SK-N-SH treated with all-trans-retinoic acid at 6 μM for 48 hours (cell line): ENCODE results near the gene AHCYL2.
"Not testable (repeated sequence)": the region's sequence is repeated elsewhere in the genome, so short reads cannot be mapped to it uniquely, and the experiment has no call there.

Experiments used
- ATAC-seq: fragments of 200-7000 bp; cut with Tn5 transposase; 3 replicates; pipeline ENCODE4 v1.9.1; 2020; ENCODE audit warnings: mild to moderate bottlenecking, moderate library complexity
- CSDC2 ChIP-seq: fragments of 250-450 bp; sonication (Bioruptor Pico); IDR thresholded peaks from 2 replicates; pipeline ENCODE4 v1.5.0; 2020; ENCODE audit warnings: mild to moderate bottlenecking, moderate library complexity
- ESRRG ChIP-seq: fragments of 250-450 bp; sonication (Bioruptor Pico); IDR thresholded peaks from 2 replicates; pipeline ENCODE4 v1.6.1; 2021; ENCODE audit warnings: mild to moderate bottlenecking
- GLIS3 ChIP-seq: fragments of 250-450 bp; sonication (Bioruptor Pico); IDR thresholded peaks from 2 replicates; pipeline ENCODE4 v1.5.0; 2020; ENCODE audit warnings: mild to moderate bottlenecking, moderate library complexity
- ISL1 ChIP-seq: fragments of 250-450 bp; sonication (Bioruptor Pico); IDR thresholded peaks from 2 replicates; pipeline ENCODE4 v2.1.2; 2022; ENCODE audit warnings: mild to moderate bottlenecking, moderate library complexity
- OSR1 ChIP-seq: fragments of 250-450 bp; sonication (Bioruptor Pico); IDR thresholded peaks from 2 replicates; pipeline ENCODE4 v1.8.0; 2022; ENCODE audit warnings: moderate library complexity, mild to moderate bottlenecking, inconsistent platforms
- PPARA ChIP-seq: fragments of 250-450 bp; sonication (Bioruptor Pico); IDR thresholded peaks from 2 replicates; pipeline ENCODE4 v1.5.0; 2020; ENCODE audit warnings: mild to moderate bottlenecking, borderline replicate concordance
- RARB ChIP-seq: fragments of 250-450 bp; sonication (Bioruptor Pico); IDR thresholded peaks from 2 replicates; pipeline ENCODE4 v1.8.0; 2021; ENCODE audit warnings: mild to moderate bottlenecking, moderate library complexity
- SNAI2 ChIP-seq: fragments of 250-450 bp; sonication (Bioruptor Pico); IDR thresholded peaks from 2 replicates; pipeline ENCODE4 v1.5.0; 2020; ENCODE audit warnings: mild to moderate bottlenecking, moderate library complexity
- TCF4 ChIP-seq: fragments of 250-450 bp; sonication (Bioruptor Pico); IDR thresholded peaks from 2 replicates; pipeline ENCODE4 v1.8.0; 2021; ENCODE audit warnings: mild to moderate bottlenecking, moderate library complexity, borderline replicate concordance
- TOX ChIP-seq: fragments of 250-450 bp; sonication (Bioruptor Pico); IDR thresholded peaks from 2 replicates; pipeline ENCODE4 v1.8.0; 2021; ENCODE audit warnings: mild to moderate bottlenecking, moderate library complexity, borderline replicate concordance
- ZC3H10 ChIP-seq: fragments of 250-450 bp; sonication (Bioruptor Pico); IDR thresholded peaks from 2 replicates; pipeline ENCODE4 v1.5.1; 2021; ENCODE audit warnings: mild to moderate bottlenecking, moderate library complexity
- ZFP3 ChIP-seq: fragments of 250-450 bp; sonication (Bioruptor Pico); IDR thresholded peaks from 2 replicates; pipeline ENCODE4 v1.5.0; 2020; ENCODE audit warnings: mild to moderate bottlenecking, moderate library complexity
- ZFP30 ChIP-seq: fragments of 450-650 bp; formaldehyde crosslinking; IDR thresholded peaks from 2 replicates; pipeline ENCODE4 v1.5.0; 2022; ENCODE audit warnings: mild to moderate bottlenecking, moderate library complexity
- ZNF565 ChIP-seq: fragments of 450-650 bp; formaldehyde crosslinking; conservative IDR thresholded peaks from 2 replicates; pipeline ENCODE4 v1.5.0; 2020; ENCODE audit warnings: low read depth, mild to moderate bottlenecking, moderate library complexity
- ZNF8 ChIP-seq: fragments of 450-650 bp; formaldehyde crosslinking; IDR thresholded peaks from 2 replicates; pipeline ENCODE4 v1.5.0; 2020; ENCODE audit warnings: mild to moderate bottlenecking, moderate library complexity
- TF ChIP-seq, protein P1 (sequence below): fragments of 250-450 bp; sonication (Bioruptor Pico); IDR thresholded peaks from 2 replicates; pipeline ENCODE4 v1.8.0; 2021; ENCODE audit warnings: low read depth, mild to moderate bottlenecking, moderate library complexity, borderline replicate concordance
- TF ChIP-seq, protein P2 (sequence below): fragments of 250-450 bp; sonication (Bioruptor Pico); IDR thresholded peaks from 2 replicates; pipeline ENCODE4 v1.5.0; 2020; ENCODE audit warnings: mild to moderate bottlenecking, moderate library complexity
- TF ChIP-seq, protein P3 (sequence below): fragments of 250-450 bp; sonication (Bioruptor Pico); IDR thresholded peaks from 2 replicates; pipeline ENCODE4 v1.5.1; 2020; ENCODE audit warnings: low read depth, mild to moderate bottlenecking, moderate library complexity
- TF ChIP-seq, protein P4 (sequence below): fragments of 250-450 bp; sonication (Bioruptor Pico); IDR thresholded peaks from 2 replicates; pipeline ENCODE4 v1.5.1; 2021; ENCODE audit warnings: mild to moderate bottlenecking, moderate library complexity

Gene AHCYL2

DNA sequence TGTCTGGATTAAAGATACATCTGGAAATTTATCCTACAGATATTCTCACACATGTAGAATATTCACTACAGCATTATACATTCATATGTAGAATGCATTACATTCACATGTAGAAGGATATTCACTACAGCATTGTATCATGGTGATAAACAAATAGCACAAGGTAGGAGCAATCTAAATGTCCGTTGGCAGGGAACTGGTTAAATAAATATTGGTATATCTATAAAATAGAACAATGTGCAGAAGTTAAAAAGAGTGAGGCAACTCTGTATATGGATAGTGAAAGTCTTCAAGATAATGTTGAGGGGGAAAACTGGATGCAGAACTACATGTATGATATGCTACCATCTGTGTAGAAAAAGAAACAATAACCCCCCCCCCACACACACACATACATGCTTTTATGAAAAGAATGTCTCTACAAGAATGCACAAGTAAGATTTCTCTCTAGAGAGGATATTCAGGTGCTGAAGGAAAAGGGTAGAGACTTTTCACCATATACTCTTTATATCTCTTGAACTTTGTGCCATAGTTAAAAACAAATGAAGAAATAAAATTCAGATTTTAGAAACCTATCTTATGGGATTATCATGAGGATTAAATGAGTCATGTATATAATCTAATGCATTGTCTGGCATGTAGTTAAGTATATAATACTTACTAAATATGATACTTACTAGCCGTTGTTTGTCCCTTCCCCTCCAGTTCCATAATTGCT, 123.4 kb downstream of the AHCYL2 start (continued):
- TF ChIP-seq, protein P1, sequence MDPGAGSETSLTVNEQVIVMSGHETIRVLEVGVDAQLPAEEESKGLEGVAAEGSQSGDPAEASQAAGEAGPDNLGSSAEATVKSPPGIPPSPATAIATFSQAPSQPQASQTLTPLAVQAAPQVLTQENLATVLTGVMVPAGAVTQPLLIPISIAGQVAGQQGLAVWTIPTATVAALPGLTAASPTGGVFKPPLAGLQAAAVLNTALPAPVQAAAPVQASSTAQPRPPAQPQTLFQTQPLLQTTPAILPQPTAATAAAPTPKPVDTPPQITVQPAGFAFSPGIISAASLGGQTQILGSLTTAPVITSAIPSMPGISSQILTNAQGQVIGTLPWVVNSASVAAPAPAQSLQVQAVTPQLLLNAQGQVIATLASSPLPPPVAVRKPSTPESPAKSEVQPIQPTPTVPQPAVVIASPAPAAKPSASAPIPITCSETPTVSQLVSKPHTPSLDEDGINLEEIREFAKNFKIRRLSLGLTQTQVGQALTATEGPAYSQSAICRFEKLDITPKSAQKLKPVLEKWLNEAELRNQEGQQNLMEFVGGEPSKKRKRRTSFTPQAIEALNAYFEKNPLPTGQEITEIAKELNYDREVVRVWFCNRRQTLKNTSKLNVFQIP (CRISPR knock-in tag), result no peak

- TF ChIP-seq, protein P2, sequence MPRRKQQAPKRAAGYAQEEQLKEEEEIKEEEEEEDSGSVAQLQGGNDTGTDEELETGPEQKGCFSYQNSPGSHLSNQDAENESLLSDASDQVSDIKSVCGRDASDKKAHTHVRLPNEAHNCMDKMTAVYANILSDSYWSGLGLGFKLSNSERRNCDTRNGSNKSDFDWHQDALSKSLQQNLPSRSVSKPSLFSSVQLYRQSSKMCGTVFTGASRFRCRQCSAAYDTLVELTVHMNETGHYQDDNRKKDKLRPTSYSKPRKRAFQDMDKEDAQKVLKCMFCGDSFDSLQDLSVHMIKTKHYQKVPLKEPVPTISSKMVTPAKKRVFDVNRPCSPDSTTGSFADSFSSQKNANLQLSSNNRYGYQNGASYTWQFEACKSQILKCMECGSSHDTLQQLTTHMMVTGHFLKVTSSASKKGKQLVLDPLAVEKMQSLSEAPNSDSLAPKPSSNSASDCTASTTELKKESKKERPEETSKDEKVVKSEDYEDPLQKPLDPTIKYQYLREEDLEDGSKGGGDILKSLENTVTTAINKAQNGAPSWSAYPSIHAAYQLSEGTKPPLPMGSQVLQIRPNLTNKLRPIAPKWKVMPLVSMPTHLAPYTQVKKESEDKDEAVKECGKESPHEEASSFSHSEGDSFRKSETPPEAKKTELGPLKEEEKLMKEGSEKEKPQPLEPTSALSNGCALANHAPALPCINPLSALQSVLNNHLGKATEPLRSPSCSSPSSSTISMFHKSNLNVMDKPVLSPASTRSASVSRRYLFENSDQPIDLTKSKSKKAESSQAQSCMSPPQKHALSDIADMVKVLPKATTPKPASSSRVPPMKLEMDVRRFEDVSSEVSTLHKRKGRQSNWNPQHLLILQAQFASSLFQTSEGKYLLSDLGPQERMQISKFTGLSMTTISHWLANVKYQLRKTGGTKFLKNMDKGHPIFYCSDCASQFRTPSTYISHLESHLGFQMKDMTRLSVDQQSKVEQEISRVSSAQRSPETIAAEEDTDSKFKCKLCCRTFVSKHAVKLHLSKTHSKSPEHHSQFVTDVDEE (CRISPR knock-in tag), result no peak
- TF ChIP-seq ESRRG, result no peak
- TF ChIP-seq OSR1 (CRISPR knock-in tag), result no peak
- TF ChIP-seq, protein P1 (CRISPR knock-in tag), result no peak
- no peak for TF ChIP-seq ZFP3 (CRISPR knock-in tag)
- TF ChIP-seq, protein P3, sequence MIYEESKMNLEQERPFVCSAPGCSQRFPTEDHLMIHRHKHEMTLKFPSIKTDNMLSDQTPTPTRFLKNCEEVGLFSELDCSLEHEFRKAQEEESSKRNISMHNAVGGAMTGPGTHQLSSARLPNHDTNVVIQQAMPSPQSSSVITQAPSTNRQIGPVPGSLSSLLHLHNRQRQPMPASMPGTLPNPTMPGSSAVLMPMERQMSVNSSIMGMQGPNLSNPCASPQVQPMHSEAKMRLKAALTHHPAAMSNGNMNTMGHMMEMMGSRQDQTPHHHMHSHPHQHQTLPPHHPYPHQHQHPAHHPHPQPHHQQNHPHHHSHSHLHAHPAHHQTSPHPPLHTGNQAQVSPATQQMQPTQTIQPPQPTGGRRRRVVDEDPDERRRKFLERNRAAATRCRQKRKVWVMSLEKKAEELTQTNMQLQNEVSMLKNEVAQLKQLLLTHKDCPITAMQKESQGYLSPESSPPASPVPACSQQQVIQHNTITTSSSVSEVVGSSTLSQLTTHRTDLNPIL (CRISPR knock-in tag), result no peak
- no peak for TF ChIP-seq ZNF565 (CRISPR knock-in tag)
- TF ChIP-seq SNAI2, result no peak
- TF ChIP-seq TOX (CRISPR knock-in tag), result no peak
- TF ChIP-seq ISL1 (CRISPR knock-in tag), result no peak
- no peak for TF ChIP-seq RARB (CRISPR knock-in tag)
- TF ChIP-seq CSDC2 (CRISPR knock-in tag), result no peak
- TF ChIP-seq ZC3H10 (CRISPR knock-in tag), result no peak
- TF ChIP-seq TCF4 (CRISPR knock-in tag), result no peak
- TF ChIP-seq ZFP30, result no peak
- TF ChIP-seq ZNF8, result no peak
- TF ChIP-seq GLIS3, result no peak
- no peak for ATAC-seq
Measured at GRCh38 chr7:129351320-129351719, 126.5 kb downstream of the AHCYL2 start.

- ATAC-seq, result not testable (repeated sequence)
Measured at GRCh38 chr7:129353104-129353503, 128.3 kb downstream of the AHCYL2 start.

- TF ChIP-seq, protein P2 (CRISPR knock-in tag), result no peak
- TF ChIP-seq RARB (CRISPR knock-in tag) (no peak), ISL1 (CRISPR knock-in tag) (no peak), PPARA (CRISPR knock-in tag) (no peak)
- TF ChIP-seq, protein P3 (CRISPR knock-in tag), result no peak
- TF ChIP-seq, protein P4, sequence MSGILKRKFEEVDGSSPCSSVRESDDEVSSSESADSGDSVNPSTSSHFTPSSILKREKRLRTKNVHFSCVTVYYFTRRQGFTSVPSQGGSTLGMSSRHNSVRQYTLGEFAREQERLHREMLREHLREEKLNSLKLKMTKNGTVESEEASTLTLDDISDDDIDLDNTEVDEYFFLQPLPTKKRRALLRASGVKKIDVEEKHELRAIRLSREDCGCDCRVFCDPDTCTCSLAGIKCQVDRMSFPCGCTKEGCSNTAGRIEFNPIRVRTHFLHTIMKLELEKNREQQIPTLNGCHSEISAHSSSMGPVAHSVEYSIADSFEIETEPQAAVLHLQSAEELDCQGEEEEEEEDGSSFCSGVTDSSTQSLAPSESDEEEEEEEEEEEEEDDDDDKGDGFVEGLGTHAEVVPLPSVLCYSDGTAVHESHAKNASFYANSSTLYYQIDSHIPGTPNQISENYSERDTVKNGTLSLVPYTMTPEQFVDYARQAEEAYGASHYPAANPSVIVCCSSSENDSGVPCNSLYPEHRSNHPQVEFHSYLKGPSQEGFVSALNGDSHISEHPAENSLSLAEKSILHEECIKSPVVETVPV (CRISPR knock-in tag), result no peak
- no peak for ATAC-seq
Measured at GRCh38 chr7:129354428-129355157, 129.8 kb downstream of the AHCYL2 start.
